Daoy (cell line): ENCODE measurements around the gene ELF5. TPM values are rescaled to one million over a fixed set of nuclear protein-coding genes. Genes with fewer than 3 reads are reported as not detected.
A peak's percentile ranks its signal among the peaks of the same experiment; 100 is the strongest.

Experiments used
- DNase-seq: peaks from one replicate; pipeline ENCODE4 v3.0.0-alpha.2; 2015; ENCODE audit warnings: low read depth
- total RNA-seq: library from RNA; depleted of rRNA; stranded (reverse); fragments of >200 nt; shearing (Covaris generic); gene quantifications from 2 replicates; pipeline ENCODE4 v1.2.3, GENCODE V29; 2014

The ELF5 gene
- total RNA-seq, 1 experiment from 2014 or later: not detected

DNA sequence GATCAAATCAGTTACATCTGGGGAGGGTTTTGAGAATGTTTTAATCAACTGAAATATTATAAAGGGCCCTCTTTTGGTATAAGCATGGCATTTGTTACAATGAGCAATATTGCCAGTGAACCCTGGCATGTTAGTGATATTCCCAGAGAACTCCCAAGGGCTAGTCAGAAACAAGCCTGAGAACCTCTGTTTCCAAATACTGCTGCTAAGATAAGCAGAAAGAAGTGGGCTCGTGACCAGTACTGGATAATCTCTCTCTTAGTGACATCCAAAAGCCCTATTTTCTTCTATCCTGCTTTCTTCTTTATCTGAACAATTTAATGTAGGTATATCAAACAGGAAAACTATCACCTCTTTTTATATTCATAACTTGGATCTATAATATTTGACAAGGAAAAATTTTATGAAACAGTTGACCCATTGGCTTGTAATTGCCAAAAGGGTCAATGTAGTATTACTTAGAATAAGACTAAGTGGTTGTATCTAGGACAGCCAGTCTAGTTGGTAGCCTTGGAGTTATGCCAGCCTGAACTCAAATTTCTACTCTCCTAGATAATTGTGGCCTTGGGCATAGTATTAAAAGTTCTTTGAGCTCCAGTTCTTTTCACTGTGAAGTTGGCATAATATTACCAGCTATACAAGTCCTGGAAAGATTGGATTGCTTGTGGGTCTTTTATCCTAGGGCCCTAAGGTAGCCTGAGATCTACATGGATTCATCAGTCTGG lies 59.1 kb downstream of the ELF5 start:
- no peak for DNase-seq

DNA sequence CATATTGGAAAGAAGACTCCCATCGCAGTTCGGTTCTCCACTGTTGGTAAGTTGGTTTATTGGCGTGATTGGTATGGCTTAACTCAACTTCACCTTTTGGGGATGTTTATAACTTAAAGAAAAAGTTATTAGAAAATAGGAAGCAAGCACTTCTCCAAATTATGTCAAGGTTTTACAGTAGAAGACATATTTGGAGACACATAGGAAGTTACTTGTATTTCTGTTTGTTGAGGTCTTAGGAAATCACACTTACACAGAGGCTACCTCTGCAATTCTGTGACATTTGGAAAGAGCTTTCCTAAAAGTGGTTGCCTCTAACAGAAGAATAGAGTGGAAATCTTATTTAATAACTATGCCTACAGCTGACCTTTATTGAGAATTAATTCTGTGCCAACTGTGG lies 62.5 kb downstream of the ELF5 start:
- no peak for DNase-seq

DNA sequence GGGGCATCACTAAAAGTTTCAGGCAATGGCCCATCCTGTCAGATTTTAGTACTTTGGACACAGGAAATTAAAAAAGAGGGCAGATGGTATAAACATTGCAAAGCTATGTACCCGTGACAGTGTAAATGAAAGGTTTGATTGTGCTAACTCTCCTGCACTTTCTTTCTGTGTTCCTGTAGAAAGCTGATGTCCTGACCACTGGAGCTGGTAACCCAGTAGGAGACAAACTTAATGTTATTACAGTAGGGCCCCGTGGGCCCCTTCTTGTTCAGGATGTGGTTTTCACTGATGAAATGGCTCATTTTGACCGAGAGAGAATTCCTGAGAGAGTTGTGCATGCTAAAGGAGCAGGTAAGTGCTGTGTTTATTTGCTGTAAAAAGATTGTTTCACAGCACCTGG lies 64.6 kb downstream of the ELF5 start:
- peak; percentile 28 for DNase-seq

DNA sequence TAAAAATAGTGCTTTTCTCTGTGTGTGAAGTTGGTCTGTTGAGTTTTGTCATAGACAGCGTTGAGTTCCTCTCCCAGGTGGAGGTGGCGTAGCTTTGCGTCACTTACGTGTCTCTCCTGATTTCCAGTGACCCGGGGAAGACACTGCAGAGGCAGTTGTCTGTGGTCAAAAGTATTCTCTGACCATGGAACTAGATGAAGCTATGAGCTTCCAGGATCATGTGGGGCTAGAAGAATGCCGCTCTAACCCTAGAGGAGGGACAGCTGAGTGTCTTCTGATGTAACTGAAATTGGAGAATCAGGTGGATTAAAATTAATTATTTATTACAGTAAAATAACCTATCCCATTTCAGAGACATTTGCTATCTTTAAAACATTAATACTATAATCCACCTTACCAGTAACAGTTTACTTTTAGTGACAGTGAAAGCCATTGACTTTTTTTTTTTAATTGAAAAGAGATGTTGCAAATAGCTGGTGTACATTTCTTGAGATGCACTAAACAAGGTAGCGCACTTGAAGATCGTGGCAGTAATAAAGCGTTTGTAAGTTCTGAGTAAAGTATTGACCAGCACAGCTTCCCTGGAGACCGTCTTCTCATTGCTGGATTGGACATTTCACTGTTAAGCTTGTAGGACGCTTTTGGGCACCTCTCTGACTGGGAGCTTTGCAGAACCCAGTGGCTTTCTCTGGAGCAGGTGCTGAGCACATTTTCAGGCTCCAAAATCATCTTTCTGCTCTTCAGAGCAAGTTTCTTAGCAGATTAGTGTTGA lies 65.2 kb downstream of the ELF5 start:
- no peak for DNase-seq

DNA sequence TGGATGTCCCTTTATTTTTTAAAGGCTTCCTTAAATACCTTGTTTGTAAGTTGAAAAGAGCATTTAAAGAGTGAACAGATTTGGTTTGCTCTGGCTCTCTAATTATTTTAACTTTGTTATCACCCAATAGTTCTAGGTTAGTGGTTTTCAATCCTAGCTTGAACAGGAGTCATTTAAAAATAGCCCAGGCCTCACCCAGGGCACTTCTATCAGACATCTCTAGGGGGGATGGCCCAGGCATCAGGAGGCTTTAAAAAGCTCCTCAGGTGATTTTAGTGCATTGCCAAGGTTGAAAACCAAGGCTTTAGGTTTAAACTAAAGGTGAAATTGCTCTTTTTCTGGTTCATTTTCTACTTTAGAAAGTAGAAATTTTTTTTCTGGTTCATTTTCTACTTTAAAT lies 66.5 kb downstream of the ELF5 start:
- no peak for DNase-seq

DNA sequence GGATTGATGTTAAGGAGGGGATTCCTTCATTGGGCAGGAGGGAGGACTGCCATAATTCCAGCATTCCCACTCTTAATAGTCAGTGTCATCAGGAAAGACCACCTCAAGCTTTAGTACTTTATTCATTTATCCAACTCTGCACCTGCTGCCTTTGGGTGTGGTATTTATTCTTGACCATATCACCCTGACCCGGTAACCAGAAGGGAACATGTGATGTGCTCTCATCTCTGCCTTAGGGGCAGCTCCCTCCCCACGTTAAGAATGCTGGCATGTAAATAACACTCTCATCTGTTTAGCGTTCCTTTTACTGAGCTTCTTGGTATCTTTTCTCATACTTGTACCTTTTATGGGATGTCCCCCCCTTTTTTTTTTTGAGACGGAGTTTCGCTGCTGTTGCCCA lies 67.2 kb downstream of the ELF5 start:
- DNase-seq: no peak

DNA sequence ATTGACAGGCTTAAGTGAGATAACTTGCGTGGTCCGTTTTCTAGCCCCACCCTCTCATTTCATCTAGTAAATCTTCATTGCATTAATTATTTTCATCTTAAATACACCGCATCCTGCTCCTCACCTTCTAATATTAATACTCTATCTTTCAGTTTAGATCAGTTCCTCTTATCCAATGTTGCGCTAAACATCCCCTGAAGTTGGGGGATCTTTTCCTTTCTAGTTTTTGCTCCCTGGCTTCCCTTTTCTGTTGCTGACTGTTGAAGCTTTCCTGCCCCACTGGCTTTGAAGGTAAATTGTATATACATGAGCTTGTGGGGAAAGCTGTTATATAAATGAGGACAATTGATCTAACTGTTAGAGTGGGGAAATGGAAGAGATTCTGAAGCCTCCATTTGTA lies 67.6 kb downstream of the ELF5 start:
- DNase-seq: no peak

DNA sequence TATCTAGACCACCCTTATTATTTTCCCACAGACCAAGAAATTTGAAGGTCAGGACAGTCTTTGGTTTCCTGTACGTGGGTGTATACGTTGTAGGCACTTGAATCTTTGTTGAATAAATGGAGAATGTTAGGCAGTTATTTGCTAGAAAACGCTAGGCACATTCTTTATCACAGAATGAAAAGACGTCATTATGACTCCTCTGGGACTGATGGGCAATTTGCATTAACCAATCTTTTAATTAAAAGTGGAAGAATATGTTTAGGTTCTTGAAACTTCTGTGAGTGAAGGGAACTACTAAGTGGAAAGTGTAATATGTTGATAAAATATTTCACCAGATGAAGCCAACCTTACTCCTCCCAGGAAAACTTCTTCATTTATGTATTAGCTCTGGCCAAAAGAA lies 69.2 kb downstream of the ELF5 start:
- DNase-seq: no peak

DNA sequence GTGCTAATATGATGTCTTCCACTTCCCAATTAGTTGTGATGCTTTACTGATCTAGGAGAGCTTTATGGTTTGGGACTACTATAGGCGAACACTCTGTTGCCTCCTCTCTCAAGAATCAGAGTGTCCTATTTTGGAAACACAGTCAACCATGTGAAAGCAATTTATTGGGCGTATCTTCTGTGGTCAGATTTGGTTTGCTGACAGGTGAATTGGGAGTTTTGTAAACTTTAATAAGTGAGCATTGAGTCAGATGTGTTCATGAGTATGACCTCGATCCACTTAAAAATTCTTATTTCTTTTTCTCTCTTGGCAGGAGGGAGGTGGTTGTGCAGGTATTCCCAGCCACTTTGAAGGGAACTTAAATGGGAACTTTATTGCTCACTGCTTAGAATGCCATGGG lies 70.5 kb downstream of the ELF5 start:
- DNase-seq: no peak

DNA sequence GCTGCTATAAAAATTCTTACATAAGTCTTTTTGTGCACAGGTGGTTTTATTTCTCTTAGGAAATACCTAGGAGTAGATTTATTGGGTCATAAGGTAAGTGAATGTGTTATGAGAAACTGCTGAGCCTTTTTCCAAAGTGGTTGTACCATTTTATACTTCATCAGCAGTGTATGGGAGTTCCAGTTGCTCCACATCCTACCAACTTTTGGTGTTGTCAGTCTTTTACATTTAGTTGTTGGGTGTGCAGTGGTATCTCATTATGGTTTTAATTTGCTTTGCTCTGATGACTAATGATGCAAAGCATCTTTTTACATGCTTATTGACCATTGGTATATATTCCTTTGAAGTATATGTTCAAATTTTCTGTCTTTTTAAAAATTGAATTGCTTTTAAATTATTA lies 71.8 kb downstream of the ELF5 start:
- DNase-seq: no peak

DNA sequence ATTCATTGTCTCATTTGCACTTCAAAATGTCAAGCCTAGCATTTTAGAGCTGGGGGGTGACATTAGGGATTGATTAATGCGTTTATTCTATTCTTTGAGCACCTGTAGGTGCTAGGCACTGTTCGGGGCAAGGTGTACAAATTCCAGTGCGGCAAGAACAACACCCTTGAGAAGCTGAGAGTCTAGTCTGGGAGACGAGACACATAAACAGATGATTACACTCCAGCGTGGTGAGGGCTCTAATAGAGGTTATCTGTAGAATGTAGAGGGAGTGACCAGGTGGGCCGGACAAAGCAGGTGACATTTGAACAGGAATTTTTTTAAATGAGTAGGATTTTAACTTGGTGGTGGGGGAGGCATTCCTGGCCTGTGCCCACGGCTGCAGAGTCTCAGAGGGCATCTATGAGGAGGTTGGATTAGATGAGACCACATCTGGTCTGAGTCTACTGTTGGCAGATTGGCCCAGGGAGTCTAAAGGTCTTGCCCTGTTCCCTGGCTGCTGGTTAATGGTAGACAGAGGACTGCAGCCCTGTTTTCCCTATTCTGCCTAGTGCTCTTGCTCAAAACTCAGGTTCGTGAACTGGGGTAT lies 73.9 kb downstream of the ELF5 start:
- DNase-seq: no peak

DNA sequence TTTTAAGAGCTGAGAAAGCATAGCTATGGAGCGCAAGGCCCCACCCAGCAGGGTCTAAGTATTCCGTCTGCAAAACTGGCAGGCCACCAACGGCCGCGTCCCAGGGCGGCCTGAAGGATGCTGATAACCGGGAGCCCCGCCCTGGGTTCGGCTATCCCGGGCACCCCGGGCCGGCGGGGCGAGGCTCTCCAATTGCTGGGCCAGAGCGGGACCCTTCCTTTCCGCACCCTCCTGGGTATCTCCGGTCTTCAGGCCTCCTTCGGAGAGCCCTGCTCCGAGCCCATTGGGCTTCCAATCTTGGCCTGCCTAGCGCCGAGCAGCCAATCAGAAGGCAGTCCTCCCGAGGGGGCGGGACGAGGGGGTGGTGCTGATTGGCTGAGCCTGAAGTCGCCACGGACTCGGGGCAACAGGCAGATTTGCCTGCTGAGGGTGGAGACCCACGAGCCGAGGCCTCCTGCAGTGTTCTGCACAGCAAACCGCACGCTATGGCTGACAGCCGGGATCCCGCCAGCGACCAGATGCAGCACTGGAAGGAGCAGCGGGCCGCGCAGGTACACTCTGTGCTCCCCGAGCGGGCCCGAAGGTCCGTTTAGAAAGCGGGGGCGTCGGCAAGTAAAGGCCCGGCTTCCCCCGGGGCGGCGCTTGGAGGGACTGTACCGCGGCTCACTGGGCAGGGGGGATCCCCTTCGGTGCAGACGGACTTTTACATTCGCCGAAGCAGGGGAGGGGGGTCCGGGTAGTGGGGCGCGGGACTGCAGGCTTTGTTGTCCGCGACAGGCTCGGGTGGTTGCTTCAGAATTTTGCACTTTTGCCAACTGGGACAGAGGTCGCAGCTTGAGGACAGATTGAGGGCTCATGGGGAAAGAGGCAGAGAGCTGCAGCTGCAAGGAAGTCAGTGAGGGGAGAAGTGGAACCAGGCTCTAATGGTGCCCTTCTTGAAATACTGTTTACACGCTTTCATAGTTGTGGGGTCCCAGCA lies 74.8 kb downstream of the ELF5 start, which contains the start of gene CAT:
CAT (plus strand) TSS at position 406 of the 979 bp plus-strand sequence; CDS start at position 486, 80 bp downstream.
- peak; percentile 98 for DNase-seq

DNA sequence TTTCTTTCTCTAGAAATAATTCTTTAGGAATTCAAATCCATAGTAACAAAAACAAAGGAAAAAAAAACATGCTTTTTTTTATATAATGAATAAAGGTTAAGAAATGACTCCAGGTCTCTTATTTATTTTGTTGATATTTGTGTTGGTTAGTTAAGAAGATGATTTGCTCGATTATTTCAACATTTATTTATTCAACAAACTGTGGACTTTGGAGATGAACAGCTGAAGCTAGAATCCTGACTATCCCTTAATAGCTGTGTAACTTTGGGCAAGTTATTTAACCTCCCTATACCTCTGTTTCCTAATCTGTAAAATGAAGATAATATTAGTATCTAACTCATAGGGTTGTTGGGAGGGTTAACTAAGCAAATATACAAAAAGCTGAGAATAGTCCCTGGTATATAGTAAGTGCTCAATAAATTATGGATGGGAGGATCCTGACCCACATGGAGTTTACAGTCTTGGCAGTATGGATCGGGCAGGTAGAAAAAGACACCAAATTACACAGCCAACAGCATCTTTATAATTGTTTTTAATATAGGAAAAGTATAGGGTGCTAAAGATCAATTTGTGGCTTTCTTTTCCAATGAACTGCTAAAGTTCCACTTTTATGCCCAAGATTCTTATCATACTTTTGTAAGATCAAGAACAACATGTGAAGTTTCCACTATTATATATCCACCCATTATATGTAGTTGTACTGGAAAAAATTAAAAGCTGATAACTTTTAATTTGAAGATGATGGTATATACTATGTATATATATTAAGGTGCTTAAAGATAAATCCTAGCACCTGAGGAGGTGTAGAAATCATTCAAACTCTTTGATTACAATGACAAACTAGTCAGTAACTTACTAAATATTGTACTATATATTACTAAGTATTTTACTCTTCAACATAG lies 76.1 kb downstream of the ELF5 start:
- no peak for DNase-seq

DNA sequence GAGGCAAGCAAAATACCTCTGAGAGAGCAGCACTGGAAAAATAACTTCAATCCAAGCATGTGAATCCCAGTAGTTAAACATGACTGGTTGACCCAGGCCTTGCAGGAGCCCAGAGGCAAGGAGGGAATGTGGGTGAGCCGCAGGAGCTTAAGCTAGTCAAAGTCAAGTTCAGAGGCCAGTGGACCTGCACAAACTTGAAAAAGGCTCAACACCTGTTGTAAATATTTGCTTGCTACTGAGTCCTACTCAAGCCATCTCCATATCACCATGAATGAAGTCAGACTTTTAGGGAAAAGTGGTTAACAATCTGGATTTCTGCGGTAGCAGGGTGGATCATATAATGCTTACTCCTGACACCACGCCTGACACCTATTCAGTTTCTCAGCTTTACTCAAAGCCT lies 79.7 kb downstream of the ELF5 start:
- no peak for DNase-seq

DNA sequence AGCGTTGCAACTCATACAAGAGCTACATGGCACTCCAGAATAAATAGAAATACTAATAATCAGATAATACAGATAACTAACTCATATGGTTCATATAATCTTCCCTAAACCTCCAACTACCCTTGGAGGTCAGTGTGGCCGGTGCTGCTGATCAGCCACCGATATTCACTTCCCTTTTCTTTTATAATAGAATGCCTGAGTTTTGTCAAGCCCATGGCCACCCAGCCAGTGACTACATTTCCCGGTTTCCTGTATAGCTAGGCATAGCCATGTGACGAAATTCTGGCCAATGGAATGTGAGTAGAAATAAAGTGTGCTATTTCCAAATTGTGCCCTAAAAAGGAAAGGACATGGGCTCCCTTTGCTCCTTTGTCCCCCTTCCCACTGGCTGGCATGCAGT lies 80.8 kb downstream of the ELF5 start:
- DNase-seq: no peak

DNA sequence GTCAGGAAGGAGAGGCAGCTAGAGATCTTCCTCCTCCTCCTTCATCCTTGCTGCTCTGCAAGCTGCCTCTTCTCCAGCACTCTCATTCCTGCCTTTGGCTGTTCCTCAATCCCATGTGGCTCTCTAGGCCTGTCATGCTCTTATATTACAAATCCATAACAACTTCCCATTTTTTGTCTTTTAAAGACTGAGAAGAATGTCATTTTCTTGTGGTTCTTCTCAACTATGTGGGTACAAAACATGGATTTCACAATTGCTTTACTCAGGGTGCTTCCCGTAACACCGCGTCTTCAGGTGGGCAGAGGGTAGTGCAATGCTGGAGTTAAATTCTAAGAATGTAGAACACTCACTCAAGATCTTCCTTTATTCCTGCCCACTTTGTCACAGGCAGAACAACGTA lies 81.6 kb downstream of the ELF5 start:
- no peak for DNase-seq
